SU-DHL-6 (cell line): ENCODE measurements around the gene REG3A.

ENCODE experiments used
- H2AFZ ChIP-seq: fragments of 200-600 bp; sonication (generic); 2 replicates; pipeline ENCODE4 v1.6.1; 2014; ENCODE audit warnings: low read depth, mild to moderate bottlenecking, moderate library complexity, mixed read lengths, antibody characterized with exemption, low read length; ENCODE audit not compliant: severe bottlenecking
- H3F3A ChIP-seq: fragments of 200-600 bp; shearing (Covaris generic); 2 replicates; pipeline ENCODE4 v1.6.0; 2016; ENCODE audit warnings: antibody characterized with exemption, mild to moderate bottlenecking; ENCODE audit not compliant: insufficient read depth
- H3K27ac ChIP-seq: fragments of 200-600 bp; sonication (generic); 2 replicates; pipeline ENCODE4 v1.5.1; 2016; ENCODE audit warnings: low read depth, mild to moderate bottlenecking, low read length, moderate library complexity, mixed read lengths
- H3K27me3 ChIP-seq: fragments of 200-600 bp; sonication (generic), shearing (Covaris generic); 2 replicates; pipeline ENCODE4 v1.6.0; 2014; ENCODE audit warnings: mild to moderate bottlenecking, low read length
- H3K36me3 ChIP-seq: fragments of 200-600 bp; sonication (generic); 2 replicates; pipeline ENCODE4 v1.6.1; 2014; ENCODE audit warnings: mild to moderate bottlenecking, low read length, mixed read lengths
- H3K4me2 ChIP-seq: fragments of 300-600, 200-600 bp; shearing (Covaris generic), sonication (generic); 2 replicates; pipeline ENCODE4 v1.6.0; 2014; ENCODE audit warnings: low read length, low read depth, mild to moderate bottlenecking; ENCODE audit not compliant: poor library complexity, severe bottlenecking
- H3K4me3 ChIP-seq: fragments of 200-600 bp; sonication (generic); 2 replicates; pipeline ENCODE4 v1.5.1; 2014; ENCODE audit warnings: antibody characterized with exemption, low read length, mild to moderate bottlenecking, mixed read lengths; ENCODE audit not compliant: insufficient read depth, poor library complexity, severe bottlenecking
- H3K79me2 ChIP-seq: fragments of 200-600 bp; sonication (generic); 2 replicates; pipeline ENCODE4 v1.6.1; 2014; ENCODE audit warnings: mild to moderate bottlenecking, low read length, moderate library complexity; ENCODE audit not compliant: insufficient read depth
- H3K9ac ChIP-seq: fragments of 200-600 bp; sonication (generic); 2 replicates; pipeline ENCODE4 v1.7.0; 2014; ENCODE audit warnings: mild to moderate bottlenecking, low read length
- H3K9me2 ChIP-seq: fragments of 200-600 bp; sonication (generic); replicated peaks from 2 replicates; pipeline ENCODE4 v1.6.1; 2014; ENCODE audit warnings: low read length; ENCODE audit not compliant: insufficient read depth
- H3K9me3 ChIP-seq: fragments of 200-600 bp; sonication (generic); 2 replicates; pipeline ENCODE4 v1.6.1; 2014; ENCODE audit warnings: low read length, mixed read lengths; ENCODE audit not compliant: insufficient read depth
- H4K20me1 ChIP-seq: fragments of 200-600 bp; sonication (generic); 2 replicates; pipeline ENCODE4 v1.6.1; 2014; ENCODE audit warnings: low read depth, mild to moderate bottlenecking, antibody characterized with exemption, low read length, moderate library complexity, mixed read lengths
- TF ChIP-seq, protein P1 (sequence below): fragments of 200-600 bp; sonication (generic); IDR thresholded peaks from one replicate; pipeline ENCODE4 v1.5.1; 2017; ENCODE audit warnings: antibody characterized with exemption, mild to moderate bottlenecking, low read length, moderate library complexity; ENCODE audit not compliant: insufficient read depth, poor library complexity, severe bottlenecking

The REG3A gene

DNA sequence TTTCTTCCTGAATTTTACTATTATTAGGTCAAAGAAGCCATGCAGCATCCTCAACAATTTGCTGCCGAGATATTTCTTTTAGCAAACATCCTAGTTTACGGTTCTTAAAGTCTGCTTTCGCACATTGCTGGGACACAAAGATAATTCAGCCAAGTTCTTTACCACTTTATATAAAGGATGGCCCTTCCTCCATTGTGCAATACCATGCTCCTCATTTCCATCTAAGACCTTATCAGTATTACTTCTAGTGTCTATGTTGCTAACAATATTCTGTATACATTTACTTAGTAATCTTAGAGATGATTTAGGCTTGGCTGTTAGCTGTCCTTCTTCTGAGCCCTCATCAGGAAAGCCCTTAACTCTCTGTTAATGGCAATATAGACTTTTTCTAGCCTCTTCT lies 47.3 kb downstream of the REG3A start:
- no peaks in the 10 kb centered on the region for H3K36me3 ChIP-seq
- no peaks in the 10 kb centered on the region for H3K9me2 ChIP-seq
- no peak overlapping the region for H3K4me3 ChIP-seq
- TF ChIP-seq, protein P1, sequence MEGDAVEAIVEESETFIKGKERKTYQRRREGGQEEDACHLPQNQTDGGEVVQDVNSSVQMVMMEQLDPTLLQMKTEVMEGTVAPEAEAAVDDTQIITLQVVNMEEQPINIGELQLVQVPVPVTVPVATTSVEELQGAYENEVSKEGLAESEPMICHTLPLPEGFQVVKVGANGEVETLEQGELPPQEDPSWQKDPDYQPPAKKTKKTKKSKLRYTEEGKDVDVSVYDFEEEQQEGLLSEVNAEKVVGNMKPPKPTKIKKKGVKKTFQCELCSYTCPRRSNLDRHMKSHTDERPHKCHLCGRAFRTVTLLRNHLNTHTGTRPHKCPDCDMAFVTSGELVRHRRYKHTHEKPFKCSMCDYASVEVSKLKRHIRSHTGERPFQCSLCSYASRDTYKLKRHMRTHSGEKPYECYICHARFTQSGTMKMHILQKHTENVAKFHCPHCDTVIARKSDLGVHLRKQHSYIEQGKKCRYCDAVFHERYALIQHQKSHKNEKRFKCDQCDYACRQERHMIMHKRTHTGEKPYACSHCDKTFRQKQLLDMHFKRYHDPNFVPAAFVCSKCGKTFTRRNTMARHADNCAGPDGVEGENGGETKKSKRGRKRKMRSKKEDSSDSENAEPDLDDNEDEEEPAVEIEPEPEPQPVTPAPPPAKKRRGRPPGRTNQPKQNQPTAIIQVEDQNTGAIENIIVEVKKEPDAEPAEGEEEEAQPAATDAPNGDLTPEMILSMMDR, result no peak
- H3K27me3 ChIP-seq, result no peaks in the 10 kb centered on the region
- H2AFZ ChIP-seq, result no peak overlapping the region
- no peak overlapping the region for H3K27ac ChIP-seq
- H4K20me1 ChIP-seq, result no peaks in the 10 kb centered on the region
- H3K79me2 ChIP-seq, result no peaks in the 10 kb centered on the region
- no peaks in the 10 kb centered on the region for H3F3A ChIP-seq
- no peak overlapping the region for H3K9ac ChIP-seq
- H3K9me3 ChIP-seq, result no peaks in the 10 kb centered on the region
- H3K4me2 ChIP-seq, result no peak overlapping the region
